K562 (cell line): Measurements from ENCODE around the gene ARHGEF1. TPM values are rescaled to one million over a fixed set of nuclear protein-coding genes. Genes with fewer than 3 reads are reported as not detected.

Experiments used
- ATAC-seq: fragments of 200-7000 bp; cut with Tn5 transposase; 3 replicates; pipeline ENCODE4 v1.9.1; 2020; ENCODE audit warnings: moderate library complexity
- BruUV-seq: library from RNA; stranded (reverse); fragments of 400-500 nt; replicated peaks from 2 replicates; lab custom pipeline; 2021; lab: Mats Ljungman, UMichigan
- CTCF ChIA-PET: fragments of 300-600 bp; formaldehyde crosslinking; extraction: SDS; loops from one replicate; lab custom pipeline; 2021; ENCODE audit warnings: low intra/inter-chr PET ratio; lab: Yijun Ruan, JAX
- POLR2A ChIA-PET: fragments of 300-600, 350-650 bp; sonication (Branson Sonifier 250); formaldehyde crosslinking; extraction: SDS; loops from one replicate; lab custom pipeline; 2021; ENCODE audit warnings: antibody characterized with exemption, inconsistent platforms; lab: Yijun Ruan, JAX
- DNase-seq, 4 experiments: peaks; one replicate each; pipeline versions ENCODE4 v3.0.0 to v3.0.0-alpha.2; 2011 to 2018; ENCODE audit warnings: low spot score in 3 of 4, mixed read lengths in 3 of 4; ENCODE audit errors: extremely low read depth in 1 of 4
- FAIRE-seq: peaks from 2 replicates; lab custom pipeline; 2011; peaks lifted over from hg19 to GRCh38; lab: Jason Lieb, UNC
- H2AFZ ChIP-seq: 2 replicates; pipeline ENCODE4 v1.6.0; 2011; ENCODE audit warnings: low read depth, low read length, control low read depth, inconsistent platforms
- H3K27ac ChIP-seq: fragments of 200-600 bp; 3 replicates; pipeline ENCODE4 v1.8.0; 2011; ENCODE audit warnings: low read depth, mild to moderate bottlenecking, control low read depth, inconsistent platforms, low read length, moderate library complexity, mixed read lengths; ENCODE audit errors: extremely low read depth
- H3K27me3 ChIP-seq, 2 experiments: fragments of 300-600 bp in 1 of 2; 2 replicates in 1 of 2; 3 replicates in 1 of 2; pipeline versions ENCODE4 v1.6.0 to v1.8.0; 2011; ENCODE audit warnings: inconsistent platforms in 2 of 2, low read length in 2 of 2, mild to moderate bottlenecking in 1 of 2, mixed read lengths in 1 of 2, moderate library complexity in 1 of 2; ENCODE audit not compliant: control insufficient read depth in 2 of 2, insufficient read depth in 2 of 2
- H3K36me3 ChIP-seq: fragments of 300-600 bp; 3 replicates; pipeline ENCODE4 v1.8.0; 2011; ENCODE audit warnings: mild to moderate bottlenecking, low read length, inconsistent platforms; ENCODE audit not compliant: control insufficient read depth, insufficient read depth
- H3K4me1 ChIP-seq, 2 experiments: fragments of 200-600 bp in 1 of 2; replicated peaks in 1 of 2; 2 replicates in 1 of 2; 3 replicates in 1 of 2; pipeline versions ENCODE4 v1.5.1 to v1.8.0; 2011; ENCODE audit warnings: inconsistent platforms in 2 of 2, low read length in 2 of 2, mild to moderate bottlenecking in 1 of 2, mixed read lengths in 1 of 2, moderate library complexity in 1 of 2; ENCODE audit not compliant: control insufficient read depth in 2 of 2, insufficient read depth in 2 of 2
- H3K4me2 ChIP-seq: 2 replicates; pipeline ENCODE4 v1.6.1; 2011; ENCODE audit warnings: low read length, control low read depth, inconsistent platforms, mixed read lengths; ENCODE audit not compliant: insufficient read depth
- H3K4me3 ChIP-seq: fragments of 200-600 bp; sonication (generic), shearing (Covaris generic); 2 replicates; pipeline ENCODE4 v1.5.1; 2016; ENCODE audit warnings: control low read depth, inconsistent platforms
- H3K79me2 ChIP-seq: fragments of 200-600 bp; 3 replicates; pipeline ENCODE4 v1.8.0; 2011; ENCODE audit warnings: low read length, inconsistent platforms; ENCODE audit not compliant: control insufficient read depth, insufficient read depth
- H3K9ac ChIP-seq, 2 experiments: 2 replicates each; pipeline versions ENCODE4 v1.6.0 to v1.6.1; 2011; ENCODE audit warnings: low read depth in 2 of 2, low read length in 2 of 2, control low read depth in 1 of 2, inconsistent platforms in 1 of 2, mild to moderate bottlenecking in 1 of 2, mixed read lengths in 1 of 2; ENCODE audit not compliant: insufficient read depth in 1 of 2
- H3K9me1 ChIP-seq: one replicate; pipeline ENCODE4 v1.6.0; 2011; ENCODE audit warnings: inconsistent platforms, mild to moderate bottlenecking, low read length, moderate library complexity; ENCODE audit not compliant: control insufficient read depth, insufficient read depth
- H3K9me3 ChIP-seq: replicated peaks from 2 replicates; pipeline ENCODE4 v1.5.1; 2011; ENCODE audit warnings: low read depth, low read length, inconsistent platforms; ENCODE audit not compliant: control insufficient read depth, insufficient read depth
- H4K20me1 ChIP-seq: replicated peaks from 2 replicates; pipeline ENCODE4 v1.6.1; 2011; ENCODE audit warnings: low read length, inconsistent platforms, mixed read lengths; ENCODE audit not compliant: control insufficient read depth, insufficient read depth
- CBFA2T2 ChIP-seq: fragments of 450-650 bp; conservative IDR thresholded peaks from 2 replicates; pipeline ENCODE4 v1.6.1; 2017; ENCODE audit warnings: mild to moderate bottlenecking
- FUS ChIP-seq: fragments of 200-400 bp; formaldehyde crosslinking; optimal IDR thresholded peaks from 2 replicates; pipeline ENCODE3; 2017; ENCODE audit warnings: low read depth, low read length
- LARP7 ChIP-seq: fragments of 450-650 bp; IDR thresholded peaks from 2 replicates; pipeline ENCODE4 v1.6.1; 2016
- MAFK ChIP-seq: IDR thresholded peaks from 2 replicates; pipeline ENCODE4 v1.6.1; 2011; ENCODE audit warnings: low read length, improper control_type of control experiment
- MAZ ChIP-seq, 2 experiments: fragments of 450-650 bp in 1 of 2; sonication (generic) in 1 of 2; formaldehyde crosslinking; IDR thresholded peaks in 1 of 2; conservative IDR thresholded peaks in 1 of 2; 2 replicates each; pipeline versions ENCODE4 v1.4.0 to v1.5.0; 2020; ENCODE audit warnings: mild to moderate bottlenecking in 1 of 2, missing genetic modification reagents in 1 of 2
- NCOR1 ChIP-seq: fragments of 450-650 bp; IDR thresholded peaks from 2 replicates; pipeline ENCODE4 v1.6.1; 2016; ENCODE audit warnings: mild to moderate bottlenecking, moderate library complexity
- NFYB ChIP-seq: IDR thresholded peaks from 2 replicates; pipeline ENCODE4 v1.6.1; 2011; ENCODE audit warnings: mild to moderate bottlenecking, moderate library complexity; ENCODE audit not compliant: insufficient read length; ENCODE audit errors: extremely low read depth
- PCBP2 ChIP-seq: fragments of 200-400 bp; formaldehyde crosslinking; IDR thresholded peaks from 2 replicates; pipeline ENCODE4 v1.6.1; 2018; ENCODE audit warnings: low read length, low read depth, mild to moderate bottlenecking, moderate library complexity; ENCODE audit not compliant: poor library complexity, severe bottlenecking
- SIX5 ChIP-seq, 2 experiments: IDR thresholded peaks; 2 replicates each; pipeline ENCODE4 v1.6.1; 2011; ENCODE audit warnings: low read length in 2 of 2, borderline replicate concordance in 1 of 2, low read depth in 1 of 2, mild to moderate bottlenecking in 1 of 2, moderate library complexity in 1 of 2; ENCODE audit not compliant: insufficient read depth in 1 of 2
- SRSF9 ChIP-seq: fragments of 200-400 bp; formaldehyde crosslinking; IDR thresholded peaks from 2 replicates; pipeline ENCODE4 v1.6.1; 2017; ENCODE audit warnings: low read depth, low read length, borderline replicate concordance
- THRB ChIP-seq: fragments of 450-650 bp; formaldehyde crosslinking; conservative IDR thresholded peaks from 2 replicates; pipeline ENCODE4 v1.4.0; 2022; ENCODE audit warnings: mild to moderate bottlenecking, missing genetic modification characterization
- WHSC1 ChIP-seq: IDR thresholded peaks from one replicate; pipeline ENCODE4 v1.6.1; 2012; ENCODE audit warnings: low read length, control low read depth, inconsistent platforms
- XRCC3 ChIP-seq: fragments of 450-650 bp; IDR thresholded peaks from 2 replicates; pipeline ENCODE4 v1.6.1; 2017; ENCODE audit warnings: mild to moderate bottlenecking, moderate library complexity
- ZBTB17 ChIP-seq: fragments of 450-650 bp; formaldehyde crosslinking; IDR thresholded peaks from 2 replicates; pipeline ENCODE4 v1.4.0; 2020; ENCODE audit warnings: mild to moderate bottlenecking
- ZNF197 ChIP-seq: fragments of 200-800 bp; sonication (Bioruptor generic); IDR thresholded peaks from 2 replicates; pipeline ENCODE4 v1.6.1; 2016; ENCODE audit warnings: low read depth, missing genetic modification characterization, missing compliant biosample characterization
- ZNF347 ChIP-seq: fragments of 450-650 bp; formaldehyde crosslinking; IDR thresholded peaks from 2 replicates; pipeline ENCODE4 v1.4.0; 2020; ENCODE audit warnings: low read depth, mild to moderate bottlenecking, moderate library complexity
- ZNF354B ChIP-seq: fragments of 250-450 bp; sonication (Bioruptor Pico); IDR thresholded peaks from 2 replicates; pipeline ENCODE4 v1.4.0; 2020
- ZNF445 ChIP-seq: fragments of 250-450 bp; sonication (Bioruptor Pico); IDR thresholded peaks from 2 replicates; pipeline ENCODE4 v1.4.0; 2020; ENCODE audit warnings: low read depth, mild to moderate bottlenecking, moderate library complexity
- ZNF699 ChIP-seq: fragments of 250-450 bp; sonication (Bioruptor Pico); IDR thresholded peaks from 2 replicates; pipeline ENCODE4 v1.8.0; 2021; ENCODE audit warnings: mild to moderate bottlenecking, moderate library complexity; ENCODE audit not compliant: insufficient replicate concordance
- WGBS: fragments of 100-300 bp; shearing (Covaris generic); methylation state at CpG from one replicate; pipeline ENCODE4 v1.1.6; 2016; ENCODE audit warnings: low coverage, mixed read lengths; ENCODE audit not compliant: insufficient coverage; ENCODE audit errors: missing lambda C conversion rate; 5-methylcytosine and 5-hydroxymethylcytosine counted together
- in situ Hi-C: fragments of 300-500 bp; cut with MboI; formaldehyde crosslinking; loops from 4 replicates; pipeline ENCODE4 v1.15.0; 2018; ENCODE audit warnings: inconsistent platforms, mixed read lengths
- intact Hi-C: fragments of 100-400 bp; cut with micrococcal nuclease; formaldehyde crosslinking; loops from 2 replicates; pipeline ENCODE4 v1.14.2; 2022
- polyA plus RNA-seq, 8 experiments: library from polyadenylated mRNA; depleted of rRNA in 4 of 8; stranded (reverse) in 5 of 8; unstranded in 3 of 8; fragments of >200 nt; fragmentation: Nextera tagmentation in 2 of 8; fragmentation: Illumina TruSeq in 1 of 8; extraction: Ambion mirVana in 2 of 8; extraction: Trizol in 1 of 8; gene quantifications; 2 replicates each; pipeline versions ENCODE4 v1.2.1 to v1.2.3, GENCODE V29; 2011 to 2014; ENCODE audit warnings: inconsistent platforms in 1 of 8, missing spikeins in 1 of 8
- total RNA-seq, 7 experiments: library from RNA; depleted of rRNA in 6 of 7; stranded (reverse); fragments of >200 nt in 6 of 7; fragmentation: Illumina TruSeq in 2 of 7; extraction: Trizol in 2 of 7; gene quantifications; 2 replicates each; pipeline versions ENCODE4 v1.2.1 to v1.2.3, GENCODE V29; 2011 to 2021; ENCODE audit warnings: low replicate concordance in 1 of 7

ARHGEF1 gene
- total and polyA plus RNA-seq, 9 of the 15 experiments (the other 6 are each of a cell fraction or from before 2014, with no cell fraction given): 1.9 to 149 (median 29.8) TPM

- no peaks in the 10 kb centered on the region for H3K9me1 ChIP-seq
- FAIRE-seq (no peak), ATAC-seq (no peak), DNase-seq (no peak)
- POLR2A ChIA-PET: interaction anchor here (0.8 to 2.2 kb wide), 2 partner anchors 9 to 197 kb away, joined by 3 to 15 read pairs; partner anchors contain the start of gene RPS19
- H3K79me2 ChIP-seq: no peaks in the 10 kb centered on the region
- no peak overlapping the region for H2AFZ ChIP-seq
- no peaks in the 10 kb centered on the region for H3K9me3 ChIP-seq
- WGBS: 3% methylated on average over 4 of the region's 4 CpGs
- no peak overlapping the region for H3K4me3 ChIP-seq
- no peaks in the 10 kb centered on the region for H4K20me1 ChIP-seq
- intact Hi-C loops: no loop called here
- H3K4me1 ChIP-seq: peaks cover 0 to 5% of the 10 kb centered on the region in 2 experiments; a peak in 2 of 5 replicates
- H3K27me3 ChIP-seq: peaks cover 14 to 22% of the 10 kb centered on the region in 2 experiments; a peak in 4 of 5 replicates
- no peak overlapping the region for H3K4me2 ChIP-seq
- no peaks in the 10 kb centered on the region for H3K36me3 ChIP-seq
- in situ Hi-C loops: no loop called here
- 0 out of 4 replicates have a peak overlapping the region, but pooled peaks of 1 of the 2 experiments have one; percentile 18 for H3K9ac ChIP-seq
- no TSS peak for BruUV-seq
- TF ChIP-seq LARP7 (no peak), NCOR1 (no peak), ZNF354B (no peak), THRB (CRISPR knock-in tag) (no peak), ZNF699 (CRISPR knock-in tag) (no peak), ZNF347 (CRISPR knock-in tag) (no peak), XRCC3 (no peak), SRSF9 (no peak), ZNF197 (no peak), SIX5 (IDR thresholded peaks at IDR 0.05; ENCODE audit: borderline replicate concordance in 1 of 2, insufficient read depth in 1 of 2, low read depth in 1 of 2, low read length in 2 of 2) (no peak), NFYB (no peak), MAFK (no peak), WHSC1 (no peak), FUS (no peak), ZNF445 (CRISPR knock-in tag) (no peak), PCBP2 (no peak), MAZ (CRISPR knock-in tag; conservative IDR thresholded peaks at IDR 0.05 in 1 of 2, IDR thresholded peaks at IDR 0.05 in 1 of 2) (no peak), ZBTB17 (no peak), CBFA2T2 (no peak)
- no peak overlapping the region for H3K27ac ChIP-seq
- CTCF ChIA-PET: no interaction called here
These were observed 31.5 kb upstream of the ARHGEF1 start for GRCh38 chr19:41851456-41851855.
